Ectodermal cell (in vitro differentiated cells): ENCODE data around the gene MYL6.
A peak's percentile ranks its signal among the peaks of the same experiment; 100 is the strongest.
"Not testable (repeated sequence)": the region's sequence is repeated elsewhere in the genome, so short reads cannot be mapped to it uniquely, and the experiment has no call there.

Experiments used
- H3K27ac ChIP-seq: 2 replicates; pipeline ENCODE4 v1.7.0; 2013; ENCODE audit warnings: mild to moderate bottlenecking, low read depth, low read length; ENCODE audit not compliant: insufficient read depth, poor library complexity, severe bottlenecking
- H3K27me3 ChIP-seq: 2 replicates; pipeline ENCODE4 v1.7.0; 2013; ENCODE audit warnings: mild to moderate bottlenecking, low read length; ENCODE audit not compliant: insufficient read depth, control insufficient read depth, poor library complexity, severe bottlenecking
- H3K36me3 ChIP-seq: one replicate; pipeline ENCODE4 v1.7.0; 2013; ENCODE audit warnings: low read length; ENCODE audit not compliant: control insufficient read depth, insufficient read depth
- H3K4me1 ChIP-seq: one replicate; pipeline ENCODE4 v1.7.0; 2013; ENCODE audit warnings: low read length; ENCODE audit not compliant: control insufficient read depth, insufficient read depth
- H3K4me3 ChIP-seq: 2 replicates; pipeline ENCODE4 v1.7.0; 2013; ENCODE audit warnings: low read depth, low read length, control low read depth; ENCODE audit not compliant: insufficient read depth
- H3K9me3 ChIP-seq: 2 replicates; pipeline ENCODE4 v1.7.0; 2013; ENCODE audit warnings: mild to moderate bottlenecking, low read length, moderate library complexity; ENCODE audit not compliant: control insufficient read depth
- WGBS, 2 experiments: methylation state at CpG; one replicate each; pipeline ENCODE4 v1.1.7; 2013; ENCODE audit warnings: missing lambda C conversion rate in 2 of 2; 5-methylcytosine and 5-hydroxymethylcytosine counted together

MYL6 gene

GRCh38 chr12:56156464-56157200 is 1.5 kb upstream of the MYL6 start:
- Histone ChIP-seq H3K4me1 (peaks cover 39% of the 10 kb centered on the region), H3K4me3 (peak overlapping the region; percentile 70), H3K27ac (peak overlapping the region; percentile 98), H3K36me3 (peaks cover 24% of the 10 kb centered on the region)
- 92 to 94% methylated on average over 21 of the region's 21 CpGs for WGBS, 2 experiments
- not testable (repeated sequence) for H3K9me3 ChIP-seq, H3K27me3 ChIP-seq

GRCh38 chr12:56157201-56158028 is 744 bp upstream of the MYL6 start:
- H3K4me1 ChIP-seq: peaks cover 47% of the 10 kb centered on the region
- H3K36me3 ChIP-seq: peaks cover 30% of the 10 kb centered on the region
- WGBS, 2 experiments: 18% methylated on average over 45 of the region's 45 CpGs
- peak overlapping the region; percentile 70 for H3K4me3 ChIP-seq
- no peaks in the 10 kb centered on the region for H3K27me3 ChIP-seq
- H3K9me3 ChIP-seq: no peaks in the 10 kb centered on the region
- H3K27ac ChIP-seq: peak overlapping the region; percentile 98

GRCh38 chr12:56158926-56159461 is 835 bp downstream of the MYL6 start:
- peaks cover 43% of the 10 kb centered on the region for H3K4me1 ChIP-seq

GRCh38 chr12:56159482-56160192 is 1.5 kb downstream of the MYL6 start:
- peak overlapping the region; percentile 70 for H3K4me3 ChIP-seq
- WGBS, 2 experiments: 74 to 80% methylated on average over 8 of the region's 8 CpGs
- peaks cover 40% of the 10 kb centered on the region for H3K36me3 ChIP-seq
- no peaks in the 10 kb centered on the region for H3K9me3 ChIP-seq
- H3K27me3 ChIP-seq: no peaks in the 10 kb centered on the region
- peak overlapping the region; percentile 62 for H3K27ac ChIP-seq
- peaks cover 38% of the 10 kb centered on the region for H3K4me1 ChIP-seq

More at GRCh38 chr12:56158926-56159461, 835 bp downstream of the MYL6 start:
- no peaks in the 10 kb centered on the region for H3K27me3 ChIP-seq
- H3K27ac ChIP-seq: peak overlapping the region; percentile 89
- 2 to 3% methylated on average over 5 to 6 of the region's 6 CpGs for WGBS, 2 experiments
- peak overlapping the region; percentile 70 for H3K4me3 ChIP-seq
- H3K9me3 ChIP-seq: no peaks in the 10 kb centered on the region
- peaks cover 34% of the 10 kb centered on the region for H3K36me3 ChIP-seq

- H3K4me3 ChIP-seq: peak overlapping the region; percentile 70
- H3K9me3 ChIP-seq: no peaks in the 10 kb centered on the region
- H3K27ac ChIP-seq: peak overlapping the region; percentile 62
- peaks cover 38% of the 10 kb centered on the region for H3K4me1 ChIP-seq
- H3K27me3 ChIP-seq: no peaks in the 10 kb centered on the region
- 59 to 71% methylated on average over 7 of the region's 7 CpGs for WGBS, 2 experiments
- H3K36me3 ChIP-seq: peaks cover 42% of the 10 kb centered on the region
Measured at GRCh38 chr12:56160193-56160763, 2.1 kb downstream of the MYL6 start.

- Histone ChIP-seq H3K27ac (peak overlapping the region; percentile 61), H3K9me3 (no peaks in the 10 kb centered on the region), H3K27me3 (no peaks in the 10 kb centered on the region), H3K4me3 (peak overlapping the region; percentile 70), H3K36me3 (peaks cover 37% of the 10 kb centered on the region), H3K4me1 (peaks cover 38% of the 10 kb centered on the region)
- 87 to 91% methylated on average over 11 of the region's 11 CpGs for WGBS, 2 experiments
Measured at GRCh38 chr12:56160894-56161689, 2.9 kb downstream of the MYL6 start.

GRCh38 chr12:56161690-56162351 is 3.7 kb downstream of the MYL6 start:
- Histone ChIP-seq H3K4me1 (peaks cover 38% of the 10 kb centered on the region), H3K36me3 (peaks cover 37% of the 10 kb centered on the region), H3K27me3 (no peaks in the 10 kb centered on the region), H3K4me3 (no peak overlapping the region), H3K27ac (peak overlapping the region; percentile 61), H3K9me3 (no peaks in the 10 kb centered on the region)
- WGBS, 2 experiments: 82 to 83% methylated on average over 9 to 10 of the region's 10 CpGs

- Histone ChIP-seq H3K4me3 (no peak overlapping the region), H3K4me1 (peaks cover 34% of the 10 kb centered on the region), H3K36me3 (peaks cover 41% of the 10 kb centered on the region), H3K27ac (no peak overlapping the region), H3K27me3 (no peaks in the 10 kb centered on the region), H3K9me3 (no peaks in the 10 kb centered on the region)
- WGBS, 2 experiments: 76 to 82% methylated on average over 10 to 11 of the region's 11 CpGs
Measured at GRCh38 chr12:56162468-56163290, 4.5 kb downstream of the MYL6 start.
